ENCODE results near the gene ATP5F1E.

DNA sequence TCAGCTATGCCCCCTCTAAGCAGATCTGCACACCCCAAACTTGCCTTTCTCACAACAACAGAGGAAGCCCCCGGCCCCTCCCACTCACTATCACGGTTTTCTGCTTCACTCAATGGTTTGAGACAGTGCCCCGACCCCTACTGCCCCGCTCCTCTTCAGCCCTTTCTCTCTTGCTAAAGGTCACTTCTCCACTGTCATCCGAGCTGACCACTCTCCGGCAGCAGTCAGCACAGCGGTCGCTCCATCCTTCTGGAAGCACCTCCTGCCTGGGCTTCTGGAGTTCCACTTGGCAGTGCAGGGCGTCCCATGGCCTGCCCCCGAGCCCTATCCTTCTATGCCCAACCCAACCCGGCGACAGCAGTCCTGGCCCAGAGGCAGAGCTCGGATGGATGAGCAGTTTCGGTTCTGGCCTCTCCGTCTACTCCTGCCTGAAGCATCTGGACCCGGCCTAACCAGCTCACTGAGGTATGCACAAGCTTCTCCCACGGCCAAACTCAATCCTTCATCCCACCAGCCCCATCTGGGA, 29.2 kb downstream of the ATP5F1E start:
- TF ChIP-seq, protein P1, sequence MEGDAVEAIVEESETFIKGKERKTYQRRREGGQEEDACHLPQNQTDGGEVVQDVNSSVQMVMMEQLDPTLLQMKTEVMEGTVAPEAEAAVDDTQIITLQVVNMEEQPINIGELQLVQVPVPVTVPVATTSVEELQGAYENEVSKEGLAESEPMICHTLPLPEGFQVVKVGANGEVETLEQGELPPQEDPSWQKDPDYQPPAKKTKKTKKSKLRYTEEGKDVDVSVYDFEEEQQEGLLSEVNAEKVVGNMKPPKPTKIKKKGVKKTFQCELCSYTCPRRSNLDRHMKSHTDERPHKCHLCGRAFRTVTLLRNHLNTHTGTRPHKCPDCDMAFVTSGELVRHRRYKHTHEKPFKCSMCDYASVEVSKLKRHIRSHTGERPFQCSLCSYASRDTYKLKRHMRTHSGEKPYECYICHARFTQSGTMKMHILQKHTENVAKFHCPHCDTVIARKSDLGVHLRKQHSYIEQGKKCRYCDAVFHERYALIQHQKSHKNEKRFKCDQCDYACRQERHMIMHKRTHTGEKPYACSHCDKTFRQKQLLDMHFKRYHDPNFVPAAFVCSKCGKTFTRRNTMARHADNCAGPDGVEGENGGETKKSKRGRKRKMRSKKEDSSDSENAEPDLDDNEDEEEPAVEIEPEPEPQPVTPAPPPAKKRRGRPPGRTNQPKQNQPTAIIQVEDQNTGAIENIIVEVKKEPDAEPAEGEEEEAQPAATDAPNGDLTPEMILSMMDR (IDR thresholded peaks at IDR 0.05; ENCODE audit: insufficient read depth, low read depth, low read length) = no peak
- no peak for TF ChIP-seq EZH2 (IDR thresholded peaks at IDR 0.05; ENCODE audit: insufficient read depth, low read length)

Data from astrocyte (in vitro differentiated cells and primary cell).